MCF 10A (cell line): Measurements from ENCODE around the gene TAF1L. TPM values are rescaled to one million over a fixed set of nuclear protein-coding genes. Genes with fewer than 3 reads are reported as not detected.
A peak's percentile ranks its signal among the peaks of the same experiment; 100 is the strongest.

Experiments
- BruUV-seq: library from RNA; stranded (reverse); fragments of 400-500 nt; replicated peaks from 2 replicates; lab custom pipeline; 2021; lab: Mats Ljungman, UMichigan
- CTCF ChIA-PET: fragments of 300-600 bp; sonication (Branson Sonifier 250); formaldehyde crosslinking; extraction: SDS; loops from one replicate; lab custom pipeline; 2021; ENCODE audit warnings: antibody characterized with exemption, inconsistent platforms; lab: Yijun Ruan, JAX
- POLR2A ChIA-PET: fragments of 300-600, 350-650 bp; sonication (Branson Sonifier 250); formaldehyde crosslinking; extraction: SDS; loops from one replicate; lab custom pipeline; 2020; ENCODE audit warnings: antibody characterized with exemption, inconsistent platforms; lab: Yijun Ruan, JAX
- DNase-seq: peaks from one replicate; pipeline ENCODE4 v3.0.0-alpha.2; 2018; ENCODE audit not compliant: unreplicated experiment
- H3K27ac Mint-ChIP-seq: one replicate; pipeline ENCODE4 v1.8.0; 2022; ENCODE audit warnings: mild to moderate bottlenecking, low read depth, mixed read lengths; ENCODE audit not compliant: unreplicated experiment
- H3K27me3 Mint-ChIP-seq: one replicate; pipeline ENCODE4 v1.8.0; 2022; ENCODE audit warnings: mixed read lengths; ENCODE audit not compliant: insufficient read depth, unreplicated experiment
- H3K36me3 Mint-ChIP-seq: one replicate; pipeline ENCODE4 v1.8.0; 2022; ENCODE audit warnings: mild to moderate bottlenecking, moderate library complexity, mixed read lengths; ENCODE audit not compliant: insufficient read depth, unreplicated experiment
- H3K4me1 Mint-ChIP-seq: one replicate; pipeline ENCODE4 v1.8.0; 2022; ENCODE audit warnings: mixed read lengths; ENCODE audit not compliant: insufficient read depth, unreplicated experiment
- H3K4me3 Mint-ChIP-seq: one replicate; pipeline ENCODE4 v1.8.0; 2022; ENCODE audit warnings: mild to moderate bottlenecking, moderate library complexity, mixed read lengths; ENCODE audit not compliant: unreplicated experiment
- H3K9me3 Mint-ChIP-seq: one replicate; pipeline ENCODE4 v1.8.0; 2022; ENCODE audit warnings: mixed read lengths; ENCODE audit not compliant: unreplicated experiment
- CTCF ChIP-seq: fragments of 200-600 bp; IDR thresholded peaks from one replicate; pipeline ENCODE4 v1.8.0; 2022; ENCODE audit warnings: antibody characterized with exemption, mild to moderate bottlenecking; ENCODE audit not compliant: unreplicated experiment
- intact Hi-C: fragments of 100-400 bp; cut with micrococcal nuclease; formaldehyde crosslinking; loops from 2 replicates; pipeline ENCODE4 v1.14.1; 2022
- total RNA-seq: library from RNA; stranded (reverse); gene quantifications from 2 replicates; pipeline ENCODE4 v1.2.3, GENCODE V29; 2022

The TAF1L gene
- total RNA-seq, 1 experiment from 2014 or later: not detected

DNA sequence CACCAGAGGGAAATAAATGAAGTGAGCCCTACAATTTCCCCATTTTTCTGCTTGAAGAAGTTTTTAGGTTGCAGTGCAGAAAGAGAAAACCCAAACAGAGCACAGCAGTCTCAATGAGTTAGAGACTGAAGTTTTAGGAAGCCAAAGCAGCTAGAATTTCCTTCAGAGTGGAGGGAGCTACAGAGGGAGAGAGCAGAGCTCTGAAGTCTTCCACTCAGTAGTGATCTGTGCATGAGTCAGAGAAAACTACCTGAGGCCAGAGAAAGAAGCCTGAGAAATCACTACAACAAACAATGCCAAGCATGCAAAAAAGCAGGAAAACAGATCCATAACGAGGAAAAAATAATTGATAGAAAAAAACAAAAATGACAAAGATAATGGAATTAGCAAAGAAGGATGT lies 44.6 kb downstream of the TAF1L start:
- H3K4me3 Mint-ChIP-seq: no peak overlapping the region
- TF ChIP-seq CTCF: no peak
- peaks cover 11% of the 10 kb centered on the region for H3K4me1 Mint-ChIP-seq
- peak overlapping the region; percentile 29 for H3K27ac Mint-ChIP-seq
- ChIA-PET CTCF (interaction anchor here (0.7 to 20.5 kb wide), 12 partner anchors 10 to 1012 kb away, joined by 3 to 601 read pairs (median 4); partner anchors contain the start of gene NDUFB6), POLR2A (interaction anchor here (0.5 to 3.9 kb wide), 11 partner anchors 9 to 434 kb away, joined by 3 to 28 read pairs (median 4); no protein-coding TSS in a partner anchor)
- H3K9me3 Mint-ChIP-seq: no peaks in the 10 kb centered on the region
- no TSS peak for BruUV-seq
- no peaks in the 10 kb centered on the region for H3K27me3 Mint-ChIP-seq
- DNase-seq: peak; percentile 68
- H3K36me3 Mint-ChIP-seq: peaks cover 4% of the 10 kb centered on the region
- intact Hi-C loops: no loop called here

DNA sequence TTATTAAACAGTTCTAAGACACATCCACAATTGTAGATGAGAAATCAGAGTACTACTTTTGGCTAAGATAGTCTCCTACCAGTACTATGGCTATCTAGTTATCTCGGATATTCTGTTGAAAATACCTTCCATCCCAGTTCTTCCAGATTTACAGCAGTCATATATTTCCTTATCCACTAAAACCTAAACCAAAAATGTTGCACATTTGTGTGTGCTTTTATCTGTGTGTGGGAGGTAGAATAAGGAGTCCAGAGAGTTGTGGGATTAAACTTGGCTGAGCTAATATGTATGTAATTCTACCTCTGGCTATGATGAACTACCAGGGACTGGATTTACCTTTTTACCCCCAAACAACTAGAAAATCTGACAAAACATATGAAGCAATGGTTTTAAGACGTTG lies 45.0 kb downstream of the TAF1L start:
- TF ChIP-seq CTCF: no peak
- DNase-seq: no peak
- H3K4me3 Mint-ChIP-seq: no peak overlapping the region
- ChIA-PET POLR2A (interaction anchor here (0.5 to 3.9 kb wide), 12 partner anchors 8 to 433 kb away, joined by 3 to 28 read pairs (median 4); no protein-coding TSS in a partner anchor), CTCF (interaction anchor here (0.6 to 20.5 kb wide), 17 partner anchors 10 to 1401 kb away, joined by 3 to 601 read pairs (median 4); partner anchors contain the start of genes ACO1 and NDUFB6)
- intact Hi-C loops: no loop called here
- peaks cover 11% of the 10 kb centered on the region for H3K4me1 Mint-ChIP-seq
- no TSS peak for BruUV-seq
- H3K36me3 Mint-ChIP-seq: peaks cover 4% of the 10 kb centered on the region
- H3K27me3 Mint-ChIP-seq: no peaks in the 10 kb centered on the region
- H3K9me3 Mint-ChIP-seq: no peaks in the 10 kb centered on the region
- H3K27ac Mint-ChIP-seq: peak overlapping the region; percentile 29

DNA sequence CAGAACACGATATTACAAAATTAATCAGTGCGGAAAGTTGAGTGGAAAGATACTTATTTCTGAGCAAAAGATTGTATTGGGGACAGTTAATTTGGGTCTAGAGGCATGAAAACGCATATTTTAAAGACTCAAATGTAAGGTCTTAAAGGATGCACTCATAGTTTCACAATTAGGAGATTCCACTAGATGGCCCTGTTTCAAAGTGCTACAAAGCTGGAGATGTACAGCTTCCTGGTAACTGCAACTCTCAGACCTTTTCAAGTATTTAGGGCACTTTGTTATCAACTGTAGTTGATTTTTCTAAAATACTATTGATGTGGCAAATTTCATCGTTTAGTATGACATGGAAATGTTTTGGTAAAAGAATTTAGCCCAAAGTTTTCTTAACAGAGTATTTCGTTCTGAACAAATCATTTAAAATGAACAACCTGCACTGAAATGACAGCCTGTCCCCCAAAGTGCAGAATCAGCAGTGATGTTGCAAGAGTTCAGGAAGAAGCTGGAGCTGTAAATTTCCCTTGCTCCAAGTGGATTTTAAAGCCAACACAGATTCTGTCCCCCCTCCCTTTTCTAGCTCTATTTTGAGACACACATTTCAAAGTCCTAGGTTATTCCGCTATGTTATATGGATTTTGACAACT lies 46.3 kb downstream of the TAF1L start:
- Mint-ChIP-seq H3K27ac (no peak overlapping the region), H3K9me3 (no peaks in the 10 kb centered on the region), H3K36me3 (peaks cover 4% of the 10 kb centered on the region), H3K27me3 (no peaks in the 10 kb centered on the region), H3K4me3 (no peak overlapping the region), H3K4me1 (peaks cover 11% of the 10 kb centered on the region)
- peak; percentile 50 for TF ChIP-seq CTCF
- no TSS peak for BruUV-seq
- peak; percentile 76 for DNase-seq
- CTCF ChIA-PET: interaction anchor here (0.5 to 20.5 kb wide), 50 partner anchors 9 to 938 kb away, joined by 3 to 601 read pairs (median 4); partner anchors contain the start of gene ACO1
- intact Hi-C loops: loop anchor here (1.0 to 10.0 kb wide), 3 partner anchors 115 to 636 kb away; no protein-coding TSS in a partner anchor
- POLR2A ChIA-PET: interaction anchor here (0.6 to 3.9 kb wide), 11 partner anchors 9 to 435 kb away, joined by 3 to 28 read pairs (median 4); partner anchors contain the start of gene NDUFB6

GRCh38 chr9:32587901-32588300 lies 47.6 kb downstream of the TAF1L start:
- no peak overlapping the region for H3K27ac Mint-ChIP-seq
- no peak for TF ChIP-seq CTCF
- no peaks in the 10 kb centered on the region for H3K27me3 Mint-ChIP-seq
- intact Hi-C loops: loop anchor here (10.0 kb wide), 1 partner anchor 637 kb away; no protein-coding TSS in a partner anchor
- H3K4me1 Mint-ChIP-seq: peaks cover 11% of the 10 kb centered on the region
- POLR2A ChIA-PET: interaction anchor here (1.5 to 3.9 kb wide), 2 partner anchors 14 to 380 kb away, joined by 5 to 28 read pairs; partner anchors contain the start of gene NDUFB6
- no peak overlapping the region for H3K4me3 Mint-ChIP-seq
- H3K36me3 Mint-ChIP-seq: peaks cover 3% of the 10 kb centered on the region
- no TSS peak for BruUV-seq
- DNase-seq: no peak
- no peaks in the 10 kb centered on the region for H3K9me3 Mint-ChIP-seq
- CTCF ChIA-PET: interaction anchor here (0.6 to 20.5 kb wide), 26 partner anchors 7 to 398 kb away, joined by 3 to 601 read pairs (median 5); partner anchors contain the start of gene NDUFB6
